Right lobe of liver (tissue), 6 donors: ENCODE results near the gene CD47. TPM values are rescaled to one million over a fixed set of nuclear protein-coding genes. Genes with fewer than 3 reads are reported as not detected.

ENCODE experiments used
- ATAC-seq, 4 donors: fragments of 200-7000 bp; cut with Tn5 transposase; one replicate each; pipeline ENCODE4 v1.9.1; 2020; ENCODE audit warnings: mild to moderate bottlenecking in 4 of 4, moderate library complexity in 4 of 4
- DNase-seq, 3 donors: peaks; one replicate each; pipeline ENCODE4 v3.0.0-alpha.2; 2020
- H3K27ac ChIP-seq, 3 donors: fragments of 200-600 bp; one replicate each; pipeline ENCODE4 v1.8.0; 2022
- H3K27me3 ChIP-seq, 2 donors: fragments of 200-600 bp; one replicate each; pipeline ENCODE4 v1.8.0; 2022
- H3K36me3 ChIP-seq, 4 donors: fragments of 200-600 bp; sonication (generic) in 1 of 4; one replicate each; pipeline versions ENCODE4 v1.5.1 to v1.8.0; 2017 to 2022; ENCODE audit warnings: control low read depth in 1 of 4
- H3K4me1 ChIP-seq, 4 donors: fragments of 200-600 bp; sonication (generic) in 1 of 4; one replicate each; pipeline versions ENCODE4 v1.5.1 to v1.8.0; 2017 to 2022; ENCODE audit warnings: control low read depth in 1 of 4
- H3K4me3 ChIP-seq, 3 donors: fragments of 200-600 bp; one replicate each; pipeline ENCODE4 v1.8.0; 2022
- H3K9me3 ChIP-seq, 4 donors: fragments of 200-600 bp; sonication (generic) in 1 of 4; one replicate each; pipeline versions ENCODE4 v1.5.1 to v1.8.0; 2017 to 2022; ENCODE audit warnings: control low read depth in 1 of 4
- CTCF ChIP-seq, 4 donors: fragments of 200-600 bp in 3 of 4; fragments of 450-650 bp in 1 of 4; IDR thresholded peaks; one replicate each; pipeline versions ENCODE4 v1.5.1 to v1.8.0; 2016 to 2022; ENCODE audit warnings: antibody characterized with exemption in 4 of 4, mild to moderate bottlenecking in 2 of 4
- POLR2A ChIP-seq: fragments of 450-650 bp; IDR thresholded peaks from one replicate; pipeline ENCODE4 v1.6.1; 2017; ENCODE audit warnings: antibody characterized with exemption, mild to moderate bottlenecking
- WGBS: methylation state at CpG from one replicate; pipeline ENCODE4 v1.1.6; 2018; ENCODE audit warnings: low coverage, low lambda C conversion rate; ENCODE audit not compliant: insufficient coverage; ENCODE audit errors: missing lambda C conversion rate; 5-methylcytosine and 5-hydroxymethylcytosine counted together
- intact Hi-C, 2 donors: fragments of 100-400 bp; cut with DNase I; formaldehyde crosslinking; loops; one replicate each; pipeline versions ENCODE4 v1.11.2 to v1.14.1; 2022
- total RNA-seq, 6 experiments: library from RNA; depleted of rRNA in 2 of 6; stranded (reverse); fragments of >200 nt in 2 of 6; fragmentation: NEBNext Ultra II Directional in 3 of 6; extraction: Animal tissue kit (Norgen Biotek cat#: 25700) in 3 of 6; gene quantifications; one replicate each; pipeline versions ENCODE4 v1.1.0 to v1.2.4, GENCODE V29; 2016 to 2023
- donor health status: DM: no; HTN: yes; CAD: no.
- donor health status: DM: no; HTN: no; CAD: no.
- donor health status: DM: no; HTN: no; CAD: no.
- donor health status: DM: no; HTN: yes; CAD: no.
- donor health status: DM: no; HTN: yes; CAD: no.

The CD47 gene
- total RNA-seq, 6 experiments from 2014 or later = 19.5 to 42.3 (median 26.5) TPM

GRCh38 chr3:108133858-108134554 lies 43.2 kb upstream of the CD47 start:
- 53% methylated on average over 5 of the region's 5 CpGs for WGBS
- intact Hi-C loops = no loop called here

GRCh38 chr3:108133048-108133369 lies 42.2 kb upstream of the CD47 start:
- H3K4me3 ChIP-seq = no peak overlapping the region
- ATAC-seq (no peak), DNase-seq (no peak)
- H3K9me3 ChIP-seq = no peaks in the 10 kb centered on the region
- no peaks in the 10 kb centered on the region for H3K36me3 ChIP-seq
- H3K27me3 ChIP-seq = no peaks in the 10 kb centered on the region
- TF ChIP-seq POLR2A (no peak), CTCF (IDR thresholded peaks at IDR 0.05) (no peak)
- H3K4me1 ChIP-seq = peaks cover 0 to 4% (median 0%) of the 10 kb centered on the region in 4 donors
- H3K27ac ChIP-seq = no peak overlapping the region
- intact Hi-C loops = no loop called here

More at GRCh38 chr3:108133858-108134554, 43.2 kb upstream of the CD47 start:
- TF ChIP-seq CTCF (IDR thresholded peaks at IDR 0.05) = no peak
- no peak for TF ChIP-seq POLR2A
- DNase-seq (no peak), ATAC-seq (no peak)
- Histone ChIP-seq H3K36me3 (no peaks in the 10 kb centered on the region), H3K4me1 (peaks cover 0 to 4% (median 0%) of the 10 kb centered on the region in 4 donors), H3K27ac (no peak overlapping the region), H3K27me3 (no peaks in the 10 kb centered on the region), H3K4me3 (no peak overlapping the region), H3K9me3 (no peaks in the 10 kb centered on the region)

GRCh38 chr3:108131475-108132134 lies 40.8 kb upstream of the CD47 start:
- no peaks in the 10 kb centered on the region for H3K36me3 ChIP-seq
- intact Hi-C loops = no loop called here
- H3K4me3 ChIP-seq = no peak overlapping the region
- H3K9me3 ChIP-seq = no peaks in the 10 kb centered on the region
- no peak overlapping the region for H3K27ac ChIP-seq
- H3K4me1 ChIP-seq = no peaks in the 10 kb centered on the region
- WGBS = 42% methylated on average over 7 of the region's 9 CpGs
- DNase-seq (no peak), ATAC-seq (no peak)
- no peaks in the 10 kb centered on the region for H3K27me3 ChIP-seq
- TF ChIP-seq POLR2A (no peak), CTCF (IDR thresholded peaks at IDR 0.05) (no peak)

GRCh38 chr3:108130701-108131474 lies 40.1 kb upstream of the CD47 start:
- no peak for ATAC-seq
- no peak overlapping the region for H3K4me3 ChIP-seq
- no peaks in the 10 kb centered on the region for H3K27me3 ChIP-seq
- TF ChIP-seq CTCF (IDR thresholded peaks at IDR 0.05) = no peak
- no peak for TF ChIP-seq POLR2A
- no peaks in the 10 kb centered on the region for H3K36me3 ChIP-seq
- H3K27ac ChIP-seq = no peak overlapping the region
- H3K9me3 ChIP-seq = no peaks in the 10 kb centered on the region
- no peaks in the 10 kb centered on the region for H3K4me1 ChIP-seq
- intact Hi-C loops = no loop called here
- no peak for DNase-seq
